22Rv1 (cell line): ENCODE measurements around the gene DPP6.

Experiments
- CTCF ChIP-seq: fragments of 450-650 bp; IDR thresholded peaks from 2 replicates; pipeline ENCODE4 v1.5.1; 2017; ENCODE audit warnings: mild to moderate bottlenecking
- ZFX ChIP-seq: fragments of 450-650 bp; IDR thresholded peaks from 2 replicates; pipeline ENCODE4 v1.6.1; 2017; ENCODE audit warnings: antibody characterized with exemption, borderline replicate concordance

GRCh38 chr7:154750353-154750801 is 698.2 kb downstream of the DPP6 start:
- TF ChIP-seq CTCF, result no peak
- no peak for TF ChIP-seq ZFX
